ENCODE measurements around the gene CBX4.

DNA sequence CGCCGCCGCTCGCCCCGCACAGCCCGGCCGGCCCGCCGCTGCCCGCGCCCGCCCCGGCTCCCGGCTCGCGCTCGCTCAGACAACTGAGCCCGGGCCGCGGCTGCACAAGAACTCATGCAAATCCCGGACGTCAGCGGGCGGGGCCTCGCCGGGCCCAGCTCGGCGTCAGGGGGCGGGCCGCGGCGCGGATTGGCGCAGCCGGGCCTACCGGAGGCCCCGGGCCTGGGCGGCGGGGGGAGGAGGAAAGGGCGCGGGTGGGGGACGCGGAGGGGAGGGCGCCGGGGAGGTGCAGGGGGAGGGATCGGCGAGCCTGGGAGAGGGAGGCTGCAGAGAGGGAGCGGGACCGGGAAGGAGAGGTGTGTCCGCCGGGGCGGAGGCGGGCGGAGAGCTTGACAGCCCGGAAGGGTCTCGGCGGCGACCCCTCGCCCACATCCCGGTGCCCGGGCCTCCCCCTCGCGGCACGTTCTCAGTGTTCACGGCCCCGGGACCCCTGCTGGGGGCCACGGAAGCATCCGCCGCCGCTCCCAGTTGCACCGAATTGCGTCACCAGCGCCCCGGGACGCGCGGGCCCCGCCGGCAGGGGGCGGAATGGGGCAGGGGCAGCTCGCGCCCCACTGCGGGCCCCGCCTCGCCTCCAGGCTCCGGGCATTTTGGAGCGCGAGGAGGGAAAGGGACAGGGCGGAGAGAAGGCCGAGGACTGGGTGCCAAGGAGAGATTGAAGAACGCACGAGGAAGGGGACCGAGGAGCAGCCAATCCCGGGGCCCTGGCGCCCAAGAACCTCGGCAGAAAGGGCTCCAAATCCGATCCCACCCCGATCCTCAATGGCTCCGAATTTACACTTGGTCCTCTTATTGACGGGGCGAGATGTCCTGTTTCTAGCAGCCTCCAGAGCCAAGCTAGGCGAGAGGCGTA is at the start of gene CBX4:
- TF ChIP-seq, protein P1, sequence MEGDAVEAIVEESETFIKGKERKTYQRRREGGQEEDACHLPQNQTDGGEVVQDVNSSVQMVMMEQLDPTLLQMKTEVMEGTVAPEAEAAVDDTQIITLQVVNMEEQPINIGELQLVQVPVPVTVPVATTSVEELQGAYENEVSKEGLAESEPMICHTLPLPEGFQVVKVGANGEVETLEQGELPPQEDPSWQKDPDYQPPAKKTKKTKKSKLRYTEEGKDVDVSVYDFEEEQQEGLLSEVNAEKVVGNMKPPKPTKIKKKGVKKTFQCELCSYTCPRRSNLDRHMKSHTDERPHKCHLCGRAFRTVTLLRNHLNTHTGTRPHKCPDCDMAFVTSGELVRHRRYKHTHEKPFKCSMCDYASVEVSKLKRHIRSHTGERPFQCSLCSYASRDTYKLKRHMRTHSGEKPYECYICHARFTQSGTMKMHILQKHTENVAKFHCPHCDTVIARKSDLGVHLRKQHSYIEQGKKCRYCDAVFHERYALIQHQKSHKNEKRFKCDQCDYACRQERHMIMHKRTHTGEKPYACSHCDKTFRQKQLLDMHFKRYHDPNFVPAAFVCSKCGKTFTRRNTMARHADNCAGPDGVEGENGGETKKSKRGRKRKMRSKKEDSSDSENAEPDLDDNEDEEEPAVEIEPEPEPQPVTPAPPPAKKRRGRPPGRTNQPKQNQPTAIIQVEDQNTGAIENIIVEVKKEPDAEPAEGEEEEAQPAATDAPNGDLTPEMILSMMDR (tag by site-specific recombination; IDR thresholded peaks at IDR 0.05), result peak; percentile 99
- TF ChIP-seq ZNF610 (tag by site-specific recombination; IDR thresholded peaks at IDR 0.05; ENCODE audit: borderline replicate concordance), result peak; percentile 98
- peak; percentile 70; the same call in 1 of the 2 replicates for TF ChIP-seq ZSCAN16 (tag by site-specific recombination; IDR thresholded peaks at IDR 0.05)
